K562 (cell line): ENCODE data around the gene SNX27. TPM values are rescaled to one million over a fixed set of nuclear protein-coding genes. Genes with fewer than 3 reads are reported as not detected.
"Not testable (repeated sequence)": the region's sequence is repeated elsewhere in the genome, so short reads cannot be mapped to it uniquely, and the experiment has no call there.

Experiments
- ATAC-seq: fragments of 200-7000 bp; cut with Tn5 transposase; 3 replicates; pipeline ENCODE4 v1.9.1; 2020; ENCODE audit warnings: moderate library complexity
- BruUV-seq: library from RNA; stranded (reverse); fragments of 400-500 nt; replicated peaks from 2 replicates; lab custom pipeline; 2021; lab: Mats Ljungman, UMichigan
- CTCF ChIA-PET: fragments of 300-600 bp; formaldehyde crosslinking; extraction: SDS; loops from one replicate; lab custom pipeline; 2021; ENCODE audit warnings: low intra/inter-chr PET ratio; lab: Yijun Ruan, JAX
- POLR2A ChIA-PET: fragments of 300-600, 350-650 bp; sonication (Branson Sonifier 250); formaldehyde crosslinking; extraction: SDS; loops from one replicate; lab custom pipeline; 2021; ENCODE audit warnings: antibody characterized with exemption, inconsistent platforms; lab: Yijun Ruan, JAX
- DNase-seq, 4 experiments: peaks; one replicate each; pipeline versions ENCODE4 v3.0.0 to v3.0.0-alpha.2; 2011 to 2018; ENCODE audit warnings: low spot score in 3 of 4, mixed read lengths in 3 of 4; ENCODE audit errors: extremely low read depth in 1 of 4
- FAIRE-seq: peaks from 2 replicates; lab custom pipeline; 2011; peaks lifted over from hg19 to GRCh38; lab: Jason Lieb, UNC
- H2AFZ ChIP-seq: 2 replicates; pipeline ENCODE4 v1.6.0; 2011; ENCODE audit warnings: low read depth, low read length, control low read depth, inconsistent platforms
- H3K27ac ChIP-seq: fragments of 200-600 bp; 3 replicates; pipeline ENCODE4 v1.8.0; 2011; ENCODE audit warnings: low read depth, mild to moderate bottlenecking, control low read depth, inconsistent platforms, low read length, moderate library complexity, mixed read lengths; ENCODE audit errors: extremely low read depth
- H3K27me3 ChIP-seq, 2 experiments: fragments of 300-600 bp in 1 of 2; 2 replicates in 1 of 2; 3 replicates in 1 of 2; pipeline versions ENCODE4 v1.6.0 to v1.8.0; 2011; ENCODE audit warnings: inconsistent platforms in 2 of 2, low read length in 2 of 2, mild to moderate bottlenecking in 1 of 2, mixed read lengths in 1 of 2, moderate library complexity in 1 of 2; ENCODE audit not compliant: control insufficient read depth in 2 of 2, insufficient read depth in 2 of 2
- H3K36me3 ChIP-seq: fragments of 300-600 bp; 3 replicates; pipeline ENCODE4 v1.8.0; 2011; ENCODE audit warnings: mild to moderate bottlenecking, low read length, inconsistent platforms; ENCODE audit not compliant: control insufficient read depth, insufficient read depth
- H3K4me1 ChIP-seq, 2 experiments: fragments of 200-600 bp in 1 of 2; replicated peaks in 1 of 2; 2 replicates in 1 of 2; 3 replicates in 1 of 2; pipeline versions ENCODE4 v1.5.1 to v1.8.0; 2011; ENCODE audit warnings: inconsistent platforms in 2 of 2, low read length in 2 of 2, mild to moderate bottlenecking in 1 of 2, mixed read lengths in 1 of 2, moderate library complexity in 1 of 2; ENCODE audit not compliant: control insufficient read depth in 2 of 2, insufficient read depth in 2 of 2
- H3K4me2 ChIP-seq: 2 replicates; pipeline ENCODE4 v1.6.1; 2011; ENCODE audit warnings: low read length, control low read depth, inconsistent platforms, mixed read lengths; ENCODE audit not compliant: insufficient read depth
- H3K4me3 ChIP-seq: fragments of 200-600 bp; sonication (generic), shearing (Covaris generic); 2 replicates; pipeline ENCODE4 v1.5.1; 2016; ENCODE audit warnings: control low read depth, inconsistent platforms
- H3K79me2 ChIP-seq: fragments of 200-600 bp; 3 replicates; pipeline ENCODE4 v1.8.0; 2011; ENCODE audit warnings: low read length, inconsistent platforms; ENCODE audit not compliant: control insufficient read depth, insufficient read depth
- H3K9ac ChIP-seq, 2 experiments: 2 replicates each; pipeline versions ENCODE4 v1.6.0 to v1.6.1; 2011; ENCODE audit warnings: low read depth in 2 of 2, low read length in 2 of 2, control low read depth in 1 of 2, inconsistent platforms in 1 of 2, mild to moderate bottlenecking in 1 of 2, mixed read lengths in 1 of 2; ENCODE audit not compliant: insufficient read depth in 1 of 2
- H3K9me1 ChIP-seq: one replicate; pipeline ENCODE4 v1.6.0; 2011; ENCODE audit warnings: inconsistent platforms, mild to moderate bottlenecking, low read length, moderate library complexity; ENCODE audit not compliant: control insufficient read depth, insufficient read depth
- H3K9me3 ChIP-seq: replicated peaks from 2 replicates; pipeline ENCODE4 v1.5.1; 2011; ENCODE audit warnings: low read depth, low read length, inconsistent platforms; ENCODE audit not compliant: control insufficient read depth, insufficient read depth
- H4K20me1 ChIP-seq: replicated peaks from 2 replicates; pipeline ENCODE4 v1.6.1; 2011; ENCODE audit warnings: low read length, inconsistent platforms, mixed read lengths; ENCODE audit not compliant: control insufficient read depth, insufficient read depth
- CC2D1A ChIP-seq: fragments of 450-650 bp; IDR thresholded peaks from 2 replicates; pipeline ENCODE4 v1.6.1; 2017; ENCODE audit warnings: mild to moderate bottlenecking
- RBM25 ChIP-seq: fragments of 200-400 bp; formaldehyde crosslinking; IDR thresholded peaks from 2 replicates; pipeline ENCODE4 v1.6.1; 2018; ENCODE audit warnings: low read length, low read depth, moderate library complexity; ENCODE audit not compliant: severe bottlenecking
- SMARCC2 ChIP-seq: fragments of 450-650 bp; IDR thresholded peaks from 2 replicates; pipeline ENCODE4 v1.6.1; 2017; ENCODE audit warnings: antibody characterized with exemption, moderate library complexity, mild to moderate bottlenecking, low read depth
- STAG1 ChIP-seq: sonication (generic); formaldehyde crosslinking; IDR thresholded peaks from 2 replicates; pipeline ENCODE4 v1.5.0; 2020; ENCODE audit warnings: missing genetic modification reagents, borderline replicate concordance
- ZNF764 ChIP-seq: fragments of 250-450 bp; sonication (Bioruptor Pico); IDR thresholded peaks from 2 replicates; pipeline ENCODE4 v1.4.0; 2020; ENCODE audit warnings: low read depth, mild to moderate bottlenecking, moderate library complexity
- WGBS: fragments of 100-300 bp; shearing (Covaris generic); methylation state at CpG from one replicate; pipeline ENCODE4 v1.1.6; 2016; ENCODE audit warnings: low coverage, mixed read lengths; ENCODE audit not compliant: insufficient coverage; ENCODE audit errors: missing lambda C conversion rate; 5-methylcytosine and 5-hydroxymethylcytosine counted together
- in situ Hi-C: fragments of 300-500 bp; cut with MboI; formaldehyde crosslinking; loops from 4 replicates; pipeline ENCODE4 v1.15.0; 2018; ENCODE audit warnings: inconsistent platforms, mixed read lengths
- intact Hi-C: fragments of 100-400 bp; cut with micrococcal nuclease; formaldehyde crosslinking; loops from 2 replicates; pipeline ENCODE4 v1.14.2; 2022
- polyA plus RNA-seq, 8 experiments: library from polyadenylated mRNA; depleted of rRNA in 4 of 8; stranded (reverse) in 5 of 8; unstranded in 3 of 8; fragments of >200 nt; fragmentation: Nextera tagmentation in 2 of 8; fragmentation: Illumina TruSeq in 1 of 8; extraction: Ambion mirVana in 2 of 8; extraction: Trizol in 1 of 8; gene quantifications; 2 replicates each; pipeline versions ENCODE4 v1.2.1 to v1.2.3, GENCODE V29; 2011 to 2014; ENCODE audit warnings: inconsistent platforms in 1 of 8, missing spikeins in 1 of 8
- total RNA-seq, 7 experiments: library from RNA; depleted of rRNA in 6 of 7; stranded (reverse); fragments of >200 nt in 6 of 7; fragmentation: Illumina TruSeq in 2 of 7; extraction: Trizol in 2 of 7; gene quantifications; 2 replicates each; pipeline versions ENCODE4 v1.2.1 to v1.2.3, GENCODE V29; 2011 to 2021; ENCODE audit warnings: low replicate concordance in 1 of 7

The SNX27 gene
- total and polyA plus RNA-seq, 9 of the 15 experiments (the other 6 are each of a cell fraction or from before 2014, with no cell fraction given), result 4.5 to 18.7 (median 10.1) TPM

- H3K9ac ChIP-seq, result no peak overlapping the region
- H3K4me2 ChIP-seq, result no peak overlapping the region
- H3K9me1 ChIP-seq, result no peaks in the 10 kb centered on the region
- no peak overlapping the region for H3K4me3 ChIP-seq
- CTCF ChIA-PET, result no interaction called here
- peaks cover 4% of the 10 kb centered on the region; the same call in 2 of the 3 replicates for H3K36me3 ChIP-seq
- H4K20me1 ChIP-seq, result no peaks in the 10 kb centered on the region
- no peak overlapping the region for H3K27ac ChIP-seq
- BruUV-seq, result no TSS peak
- H3K79me2 ChIP-seq, result no peaks in the 10 kb centered on the region; the same call in 2 of the 3 replicates
- in situ Hi-C loops, result no loop called here
- WGBS, result 89% methylated on average over 1 of the region's 1 CpG
- intact Hi-C loops, result no loop called here
- no peaks in the 10 kb centered on the region for H3K27me3 ChIP-seq
- TF ChIP-seq STAG1 (CRISPR knock-in tag) (no peak), RBM25 (no peak), ZNF764 (CRISPR knock-in tag) (no peak), SMARCC2 (no peak), CC2D1A (no peak)
- TF ChIP-seq, all 486 proteins: peak for 0
- no peaks in the 10 kb centered on the region for H3K9me3 ChIP-seq
- no peak overlapping the region for H2AFZ ChIP-seq
- H3K4me1 ChIP-seq, result peaks cover 4 to 5% of the 10 kb centered on the region in 2 experiments; a peak in 4 of 5 replicates
- FAIRE-seq, result no peak
- POLR2A ChIA-PET, result interaction anchor here (1.4 to 2.3 kb wide), 2 partner anchors 12 to 36 kb away, joined by 3 to 5 read pairs; no protein-coding TSS in a partner anchor
- no peak for DNase-seq
- no peak for ATAC-seq
Measured at GRCh38 chr1:151641229-151641628, 29.4 kb downstream of the SNX27 start.

- POLR2A ChIA-PET, CTCF ChIA-PET, intact Hi-C loops, in situ Hi-C loops, H3K9me3 ChIP-seq, H3K9ac ChIP-seq, DNase-seq, ATAC-seq, H3K79me2 ChIP-seq, H3K4me1 ChIP-seq, H2AFZ ChIP-seq, H3K9me1 ChIP-seq, H3K4me2 ChIP-seq, H3K27ac ChIP-seq, H3K27me3 ChIP-seq, H3K4me3 ChIP-seq, H4K20me1 ChIP-seq, H3K36me3 ChIP-seq, FAIRE-seq, BruUV-seq: not testable (repeated sequence)
- WGBS, result 82% methylated on average over 6 of the region's 11 CpGs
Measured at GRCh38 chr1:151643085-151643484, 31.2 kb downstream of the SNX27 start.
